ENCODE results near the gene ABCA1.
"Not testable (repeated sequence)": the region's sequence is repeated elsewhere in the genome, so short reads cannot be mapped to it uniquely, and the experiment has no call there.

The ABCA1 gene

DNA sequence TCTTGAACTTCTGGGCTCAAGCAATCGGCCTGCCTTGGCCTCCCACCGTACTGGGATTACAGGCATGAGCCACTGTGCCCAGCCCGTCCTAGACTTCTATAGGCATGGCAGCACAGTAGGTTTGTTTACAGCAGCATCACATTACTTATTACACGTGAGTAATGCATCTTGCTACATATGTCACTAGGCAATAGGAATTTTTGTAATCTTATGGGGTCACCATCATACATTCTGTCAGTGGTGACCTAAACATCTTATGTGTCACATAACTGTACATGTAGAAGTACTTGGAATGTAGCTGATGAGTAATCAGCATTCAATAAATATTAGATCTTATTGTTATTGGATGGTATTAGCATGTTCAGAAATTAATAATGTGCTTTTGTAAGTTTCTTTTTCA is 22.9 kb upstream of the ABCA1 start:
- intact Hi-C loops (cut with DNase I), result no loop called here
- no peak for DNase-seq

- intact Hi-C loops (cut with DNase I), result no loop called here
Measured at GRCh38 chr9:104948277-104948676, 20.3 kb upstream of the ABCA1 start.

DNA sequence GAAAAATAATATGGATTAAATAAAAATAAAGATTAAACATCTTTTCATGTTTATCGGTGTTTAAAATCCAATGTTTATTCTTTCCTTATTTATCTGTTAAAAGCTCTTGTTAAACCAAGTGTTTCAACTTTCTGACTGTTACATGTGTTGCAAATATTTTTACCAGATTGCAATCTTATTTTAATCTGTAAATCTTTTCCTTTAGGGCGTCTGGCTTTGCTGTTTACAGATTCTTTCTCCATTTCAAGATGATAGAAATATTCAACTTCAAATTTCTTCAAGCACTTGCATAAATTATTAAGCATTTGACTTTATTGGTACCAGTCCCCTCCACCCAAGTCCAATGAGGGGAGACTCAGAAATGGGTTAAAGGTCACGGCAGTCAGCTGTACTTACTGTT is 16.9 kb upstream of the ABCA1 start:
- intact Hi-C loops (cut with DNase I), result no loop called here
- DNase-seq, result no peak

More at GRCh38 chr9:104948277-104948676, 20.3 kb upstream of the ABCA1 start:
- DNase-seq, result no peak

- intact Hi-C loops (cut with DNase I), result no loop called here
- no peak for DNase-seq
Measured at GRCh38 chr9:104944356-104944755, 16.4 kb upstream of the ABCA1 start.

DNA sequence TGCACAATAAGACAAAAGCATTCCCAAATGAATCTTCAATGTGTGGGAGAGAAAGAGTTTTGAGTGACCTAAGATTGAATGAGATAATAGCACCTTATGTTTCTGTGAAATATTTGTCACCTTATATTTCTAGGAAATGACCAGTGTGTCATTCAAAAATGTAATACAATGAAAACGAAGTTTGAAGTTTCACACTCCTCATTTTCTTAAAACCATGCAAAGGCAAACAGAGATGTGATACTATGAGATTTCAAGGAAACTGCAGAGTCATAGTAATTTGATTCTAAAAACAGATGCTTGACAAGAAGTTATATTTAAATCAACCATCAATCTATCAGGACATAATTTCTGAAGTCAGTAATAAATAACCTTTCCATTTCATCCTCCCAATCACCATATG is 13.6 kb upstream of the ABCA1 start:
- DNase-seq, result no peak

DNA sequence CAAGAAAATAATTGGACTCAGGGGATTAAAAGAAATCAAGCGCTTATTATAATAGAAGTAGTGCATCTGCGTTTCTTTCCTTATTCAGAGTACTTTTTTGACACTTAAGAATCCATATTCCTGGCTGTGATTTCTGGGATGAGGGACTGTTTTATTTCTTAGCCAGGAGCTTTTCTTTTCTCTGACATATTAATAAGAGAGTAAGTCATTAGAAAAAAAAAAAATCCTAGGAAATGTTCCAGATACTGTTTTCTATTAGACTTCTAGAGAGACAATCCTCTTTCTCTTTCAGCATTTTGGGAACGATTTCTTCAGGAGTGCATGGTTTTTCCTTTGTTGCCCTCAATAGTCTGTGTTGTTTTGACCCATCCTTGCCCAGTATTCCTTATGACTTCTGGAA is 8.3 kb upstream of the ABCA1 start:
- no peak for DNase-seq
- intact Hi-C loops (cut with DNase I), result no loop called here

More for the DNA sequence above, 13.6 kb upstream of the ABCA1 start:
- intact Hi-C loops (cut with DNase I), result no loop called here

- intact Hi-C loops (cut with DNase I); DNase-seq: not testable (repeated sequence)
Measured at GRCh38 chr9:104935501-104935810, 7.5 kb upstream of the ABCA1 start.

DNA sequence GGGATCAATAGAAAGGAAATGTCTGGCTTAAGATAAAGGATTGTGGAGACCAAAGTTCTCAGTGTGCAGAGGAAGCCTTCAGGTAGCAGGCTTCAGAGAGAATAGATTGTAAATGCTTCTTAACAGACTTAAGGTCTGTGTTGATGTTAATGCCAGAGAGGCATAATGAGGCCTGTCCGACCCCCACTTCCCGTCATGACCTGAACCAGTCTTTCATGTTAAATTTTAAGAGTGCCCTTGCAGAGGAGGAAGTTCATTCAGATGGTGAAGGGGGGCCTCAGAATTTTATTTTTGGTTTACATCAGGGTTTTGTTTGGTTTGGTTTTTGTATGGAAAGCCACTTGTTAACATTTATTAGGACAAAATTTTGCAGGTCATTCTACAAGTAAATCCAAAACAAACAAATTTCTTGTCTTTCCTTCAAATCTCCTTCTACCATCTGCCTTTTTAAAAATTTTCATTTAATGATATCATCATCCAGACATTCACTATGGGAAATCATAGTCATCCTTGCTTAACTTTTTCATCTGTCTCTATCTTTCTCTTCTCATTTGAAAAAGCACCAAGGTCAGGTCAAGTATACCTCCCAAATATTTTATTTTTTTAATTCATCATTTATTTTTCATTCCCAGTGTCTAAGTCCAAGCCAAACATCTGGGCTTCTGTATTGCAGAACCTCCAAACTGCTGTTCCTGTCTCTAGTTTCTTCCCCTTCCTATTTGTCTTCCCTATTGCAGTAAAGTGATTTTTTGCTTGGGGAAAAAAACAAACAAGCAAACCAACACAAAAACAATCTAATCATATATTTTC is 6.9 kb upstream of the ABCA1 start:
- DNase-seq, result peak in 1 of 42 donors; percentile 34
- intact Hi-C loops (cut with DNase I), result no loop called here

DNA sequence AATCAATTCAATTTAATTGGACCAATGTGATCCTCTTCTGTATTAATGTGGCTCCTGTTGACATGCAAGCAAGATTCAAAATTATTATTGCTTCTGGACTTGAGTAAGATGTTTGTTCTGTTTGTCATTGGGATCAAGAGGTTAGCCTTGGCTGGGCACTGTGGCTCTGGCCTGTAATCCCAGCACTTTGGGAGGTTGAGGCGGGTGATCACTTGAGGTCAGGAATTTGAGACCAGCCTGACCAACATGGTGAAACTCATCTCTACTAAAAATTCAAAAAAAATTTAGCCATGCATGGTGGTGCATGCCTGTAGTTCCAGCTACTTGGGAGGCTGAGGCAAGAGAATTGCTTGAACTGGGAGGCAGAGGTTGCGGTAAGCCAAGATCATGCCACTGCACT is 5.1 kb upstream of the ABCA1 start:
- DNase-seq; intact Hi-C loops (cut with DNase I): not testable (repeated sequence)

- intact Hi-C loops (cut with DNase I), result no loop called here
- no peak for DNase-seq
Measured at GRCh38 chr9:104931256-104931655, 3.3 kb upstream of the ABCA1 start.

- DNase-seq, result peak in 37 of 42 donors; percentile 21 to 76 (median 44)
- intact Hi-C loops (cut with DNase I), result loop anchor here (5.0 to 10.0 kb wide), 4 partner anchors 67 to 317 kb away; partner anchors contain the start of gene SLC44A1
Measured at GRCh38 chr9:104927216-104927911, 591 bp downstream of the ABCA1 start.

GRCh38 chr9:104923740-104924139 is 4.2 kb downstream of the ABCA1 start:
- intact Hi-C loops (cut with DNase I), result loop anchor here (5.0 to 10.0 kb wide), 4 partner anchors 56 to 321 kb away; partner anchors contain the start of gene SLC44A1
- DNase-seq, result peak in 1 of 42 donors; percentile 43

GRCh38 chr9:104923289-104923688 is 4.7 kb downstream of the ABCA1 start:
- intact Hi-C loops (cut with DNase I), result loop anchor here (5.0 to 10.0 kb wide), 4 partner anchors 56 to 322 kb away; partner anchors contain the start of gene SLC44A1
- peak in 1 of 42 donors; percentile 5 for DNase-seq

DNA sequence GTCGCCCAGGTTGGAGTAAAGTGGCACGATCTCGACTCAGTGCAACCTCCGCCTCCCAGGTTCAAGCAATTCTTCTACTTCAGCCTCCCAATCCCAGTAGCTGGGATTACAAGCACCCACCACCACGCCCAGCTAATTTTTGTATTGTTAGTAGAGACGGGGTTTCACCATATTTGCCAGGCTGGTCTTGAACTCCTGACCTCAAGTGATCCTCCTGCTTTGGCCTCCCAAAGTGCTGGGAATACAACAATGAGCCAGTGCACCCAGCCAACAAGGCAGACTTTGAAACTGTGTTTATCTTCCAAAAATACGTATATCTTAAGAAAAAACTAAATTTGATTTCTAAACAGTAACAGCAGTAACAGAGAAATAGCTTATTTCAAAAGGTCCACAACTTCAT is 5.2 kb downstream of the ABCA1 start:
- DNase-seq, result peak in 2 of 42 donors; percentile 17 to 25
- intact Hi-C loops (cut with DNase I), result loop anchor here (5.0 to 10.0 kb wide), 4 partner anchors 55 to 322 kb away; partner anchors contain the start of gene SLC44A1

GRCh38 chr9:104921067-104921741 is 6.8 kb downstream of the ABCA1 start:
- intact Hi-C loops (cut with DNase I), result loop anchor here (5.0 to 10.0 kb wide), 4 partner anchors 54 to 324 kb away; partner anchors contain the start of gene SLC44A1
- no peak for DNase-seq

GRCh38 chr9:104915753-104916152 is 12.2 kb downstream of the ABCA1 start:
- peak in 9 of 42 donors; percentile 15 to 62 (median 35) for DNase-seq
- intact Hi-C loops (cut with DNase I), result no loop called here

GRCh38 chr9:104915049-104915448 is 12.9 kb downstream of the ABCA1 start:
- intact Hi-C loops (cut with DNase I), result no loop called here
- peak in 2 of 42 donors; percentile 29 to 36 for DNase-seq

DNA sequence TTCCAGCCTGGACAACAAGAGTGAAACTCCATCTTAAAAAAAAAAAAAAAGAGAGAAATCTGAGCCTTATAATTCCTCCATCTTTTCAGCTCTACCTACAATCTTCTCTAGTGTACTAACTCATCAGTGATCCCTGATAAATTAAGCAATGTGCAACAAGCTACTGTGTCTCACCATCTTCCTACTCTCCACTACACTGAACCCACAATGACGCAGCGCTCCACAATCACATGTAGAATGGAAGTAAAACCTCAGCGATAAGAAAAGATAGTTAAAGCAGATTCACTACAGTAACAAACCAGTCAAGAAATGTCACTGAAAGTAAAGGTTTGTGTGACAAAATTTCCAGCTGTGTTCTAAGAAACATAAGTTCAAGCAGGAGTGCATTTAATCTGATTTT is 13.5 kb downstream of the ABCA1 start:
- intact Hi-C loops (cut with DNase I), result no loop called here

DNA sequence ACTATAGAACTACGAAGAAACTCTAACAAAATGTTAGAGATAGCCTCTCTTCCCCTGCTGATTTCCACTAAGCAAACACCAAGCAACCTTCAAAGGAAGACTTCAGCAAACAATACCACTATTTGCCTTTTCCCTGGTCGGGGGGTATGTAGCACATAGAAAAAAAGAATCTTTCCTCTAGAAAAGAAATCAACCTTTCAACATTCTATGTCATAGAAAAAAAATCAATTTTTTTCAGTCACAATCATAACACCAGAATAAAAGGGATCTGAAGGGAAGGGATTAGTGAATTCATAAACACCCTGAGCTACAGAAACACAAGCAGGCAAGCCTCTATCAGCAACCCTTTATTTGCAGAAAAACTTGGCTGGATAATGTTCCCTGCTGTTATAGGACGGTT is 15.3 kb downstream of the ABCA1 start:
- intact Hi-C loops (cut with DNase I), result no loop called here
- DNase-seq, result no peak

More for the DNA sequence above, 13.5 kb downstream of the ABCA1 start:
- peak in 5 of 42 donors; percentile 25 to 43 (median 28) for DNase-seq

Data from head of caudate nucleus (tissue), 42 donors.